GM18951 (cell line): ENCODE measurements around the gene CNOT2.
A peak's percentile ranks its signal among the peaks of the same experiment; 100 is the strongest.

ENCODE experiments used
- POLR2A ChIP-seq: IDR thresholded peaks from 4 replicates; pipeline ENCODE4 v1.6.1; 2011; ENCODE audit warnings: mild to moderate bottlenecking; ENCODE audit not compliant: insufficient read length, insufficient read depth; ENCODE audit errors: extremely low read depth
- in situ Hi-C: fragments of 300-500 bp; cut with MboI; formaldehyde crosslinking; loops from one replicate; pipeline ENCODE4 v1.12.0; 2022; ENCODE audit warnings: low sequenced_read_pairs, mixed read lengths, inconsistent platforms; ENCODE audit not compliant: unreplicated experiment

CNOT2 gene

GRCh38 chr12:70242695-70243509, at the start of gene CNOT2:
Gene CNOT2, plus strand, starts transcription at chr12:70243433. Its CDS starts 34,794 bp downstream, at chr12:70278227.
- TF ChIP-seq POLR2A = peak; percentile 78
- in situ Hi-C loops = no loop called here

- in situ Hi-C loops = no loop called here
- TF ChIP-seq POLR2A = no peak
Measured at GRCh38 chr12:70194076-70194475, 49.2 kb upstream of the CNOT2 start.

- in situ Hi-C loops = no loop called here
Measured at GRCh38 chr12:70196811-70197281, 46.4 kb upstream of the CNOT2 start.

GRCh38 chr12:70197345-70197744, 45.9 kb upstream of the CNOT2 start:
- TF ChIP-seq POLR2A = no peak
- in situ Hi-C loops = no loop called here

More at GRCh38 chr12:70196811-70197281, 46.4 kb upstream of the CNOT2 start:
- TF ChIP-seq POLR2A = no peak

DNA sequence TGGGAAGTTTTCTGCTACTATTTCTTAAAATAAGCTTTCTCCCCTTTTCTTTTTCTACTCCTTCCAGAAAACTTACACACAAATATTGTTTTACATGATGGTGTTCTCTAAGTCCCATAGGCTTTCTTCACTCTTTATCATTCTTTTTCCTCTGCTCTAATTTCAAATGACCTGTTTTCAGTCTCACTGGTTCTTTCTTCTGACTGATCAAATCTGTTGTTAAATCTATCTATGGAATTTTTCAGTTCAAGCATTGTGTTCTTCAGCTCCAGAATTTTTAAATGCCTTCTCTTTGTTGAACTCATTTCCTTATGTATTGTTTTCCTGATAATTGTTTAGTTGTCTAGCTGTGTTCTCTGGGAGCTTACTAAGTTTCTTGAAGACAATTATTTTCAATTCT, 29.5 kb upstream of the CNOT2 start:
- no peak for TF ChIP-seq POLR2A
- in situ Hi-C loops = no loop called here

DNA sequence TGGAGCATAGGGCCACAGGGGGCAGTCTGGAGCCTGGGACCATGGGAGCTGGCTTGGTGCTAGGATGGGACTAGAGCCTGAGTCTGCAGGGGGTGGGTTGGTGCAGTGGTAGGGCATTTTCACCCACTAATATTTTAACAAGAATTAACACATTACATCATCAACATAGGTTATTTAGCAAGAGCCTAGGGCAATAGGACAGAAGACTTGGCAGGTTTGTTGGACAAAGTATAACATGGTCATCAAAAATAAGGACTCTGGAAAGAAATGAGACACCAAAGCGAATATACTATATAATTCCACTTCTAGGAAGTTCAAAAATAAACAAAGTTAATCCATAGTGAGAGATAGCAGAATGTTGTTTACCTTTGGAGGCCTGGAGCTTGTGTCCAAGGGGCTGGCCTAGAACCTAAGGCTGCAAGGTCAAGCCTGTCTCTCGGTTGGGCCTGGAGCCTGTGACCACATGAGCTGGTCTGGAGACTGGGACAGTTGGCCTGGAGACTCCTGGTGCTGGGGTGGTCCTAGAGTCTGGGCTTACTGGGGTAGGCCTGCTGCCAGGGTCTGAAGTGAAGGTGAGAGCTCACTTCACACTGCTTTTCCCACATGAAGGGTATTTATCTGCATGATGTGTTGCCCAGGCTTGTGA, 28.1 kb upstream of the CNOT2 start:
- in situ Hi-C loops = no loop called here

DNA sequence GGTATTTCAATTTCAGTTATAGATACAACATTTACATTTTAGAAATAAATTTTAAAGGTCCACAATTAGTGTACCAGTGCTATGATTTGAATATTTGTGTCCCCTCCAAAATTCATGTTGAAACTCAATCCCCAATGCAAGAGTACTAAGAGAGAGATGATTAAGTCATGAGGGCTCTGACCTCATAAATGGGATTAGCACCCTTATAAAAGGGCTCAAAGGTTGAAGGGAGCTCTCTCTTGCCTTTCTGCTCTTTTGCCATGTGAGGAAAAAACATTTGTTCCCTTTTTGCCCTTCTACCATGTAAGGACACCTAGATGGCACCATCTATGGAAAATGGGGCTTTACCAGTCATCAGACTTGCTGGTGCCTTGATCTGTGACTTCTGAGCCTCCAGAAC, 25.8 kb upstream of the CNOT2 start:
- no peak for TF ChIP-seq POLR2A
- in situ Hi-C loops = no loop called here

More for the DNA sequence above, 28.1 kb upstream of the CNOT2 start:
- TF ChIP-seq POLR2A = no peak

- in situ Hi-C loops = no loop called here
- no peak for TF ChIP-seq POLR2A
Measured at GRCh38 chr12:70221626-70222025, 21.6 kb upstream of the CNOT2 start.

DNA sequence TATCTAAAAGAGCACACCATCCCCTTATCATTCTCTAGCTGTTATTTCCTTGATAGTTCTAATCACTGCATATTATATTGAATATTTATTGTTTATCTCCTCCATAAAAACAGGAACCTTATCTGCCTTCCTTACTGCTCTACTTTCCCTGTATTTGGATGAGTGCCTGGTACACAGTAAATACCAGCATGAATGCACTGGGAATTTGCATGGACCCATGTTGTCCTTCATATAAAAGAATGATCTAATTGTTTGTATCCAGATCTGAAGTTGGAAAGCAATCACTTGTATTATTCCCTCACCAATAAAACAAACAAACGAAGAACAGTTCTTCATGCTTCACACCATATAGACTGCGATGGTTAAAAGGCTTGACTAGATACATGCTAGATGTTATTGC, 15.3 kb upstream of the CNOT2 start:
- no peak for TF ChIP-seq POLR2A
- in situ Hi-C loops = no loop called here

GRCh38 chr12:70230934-70231606, 12.2 kb upstream of the CNOT2 start:
- in situ Hi-C loops = no loop called here
- no peak for TF ChIP-seq POLR2A

- no peak for TF ChIP-seq POLR2A
- in situ Hi-C loops = no loop called here
Measured at GRCh38 chr12:70236990-70237389, 6.2 kb upstream of the CNOT2 start.

- TF ChIP-seq POLR2A = no peak
- in situ Hi-C loops = no loop called here
Measured at GRCh38 chr12:70240673-70241072, 2.6 kb upstream of the CNOT2 start.

DNA sequence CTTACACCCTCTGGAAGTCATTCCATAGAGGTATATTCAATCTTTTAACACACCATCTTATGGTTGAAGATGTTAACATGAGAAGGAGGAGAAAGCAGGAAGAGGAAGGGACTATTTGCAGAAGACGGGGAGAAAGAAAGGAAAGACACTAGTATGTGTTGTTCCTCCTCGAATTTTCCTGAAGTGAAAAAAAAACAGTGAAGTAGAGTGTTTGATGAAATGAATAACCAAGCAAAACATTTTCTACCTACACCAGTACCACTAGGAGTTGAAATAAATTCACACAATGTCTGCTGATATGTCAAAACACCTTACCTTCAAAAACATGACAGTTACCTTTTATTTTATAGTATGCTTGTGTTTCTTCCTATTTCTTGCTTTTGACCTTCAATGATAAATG, 1.4 kb upstream of the CNOT2 start:
- in situ Hi-C loops = no loop called here
- no peak for TF ChIP-seq POLR2A
